Measurements from ENCODE around the gene PTS.

GRCh38 chr11:112178936-112179335 lies 47.3 kb upstream of the PTS start:
- TF ChIP-seq, protein P1, sequence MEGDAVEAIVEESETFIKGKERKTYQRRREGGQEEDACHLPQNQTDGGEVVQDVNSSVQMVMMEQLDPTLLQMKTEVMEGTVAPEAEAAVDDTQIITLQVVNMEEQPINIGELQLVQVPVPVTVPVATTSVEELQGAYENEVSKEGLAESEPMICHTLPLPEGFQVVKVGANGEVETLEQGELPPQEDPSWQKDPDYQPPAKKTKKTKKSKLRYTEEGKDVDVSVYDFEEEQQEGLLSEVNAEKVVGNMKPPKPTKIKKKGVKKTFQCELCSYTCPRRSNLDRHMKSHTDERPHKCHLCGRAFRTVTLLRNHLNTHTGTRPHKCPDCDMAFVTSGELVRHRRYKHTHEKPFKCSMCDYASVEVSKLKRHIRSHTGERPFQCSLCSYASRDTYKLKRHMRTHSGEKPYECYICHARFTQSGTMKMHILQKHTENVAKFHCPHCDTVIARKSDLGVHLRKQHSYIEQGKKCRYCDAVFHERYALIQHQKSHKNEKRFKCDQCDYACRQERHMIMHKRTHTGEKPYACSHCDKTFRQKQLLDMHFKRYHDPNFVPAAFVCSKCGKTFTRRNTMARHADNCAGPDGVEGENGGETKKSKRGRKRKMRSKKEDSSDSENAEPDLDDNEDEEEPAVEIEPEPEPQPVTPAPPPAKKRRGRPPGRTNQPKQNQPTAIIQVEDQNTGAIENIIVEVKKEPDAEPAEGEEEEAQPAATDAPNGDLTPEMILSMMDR (IDR thresholded peaks at IDR 0.05): no peak
- TF ChIP-seq POLR2A (IDR thresholded peaks at IDR 0.05): no peak
